SKM-1 (cell line): ENCODE measurements around the gene GNAT3.

Experiments
- DNase-seq: peaks from one replicate; lab custom pipeline; 2025; ENCODE audit not compliant: unreplicated experiment; lab: John Stamatoyannopoulos, UW

GNAT3 gene

DNA sequence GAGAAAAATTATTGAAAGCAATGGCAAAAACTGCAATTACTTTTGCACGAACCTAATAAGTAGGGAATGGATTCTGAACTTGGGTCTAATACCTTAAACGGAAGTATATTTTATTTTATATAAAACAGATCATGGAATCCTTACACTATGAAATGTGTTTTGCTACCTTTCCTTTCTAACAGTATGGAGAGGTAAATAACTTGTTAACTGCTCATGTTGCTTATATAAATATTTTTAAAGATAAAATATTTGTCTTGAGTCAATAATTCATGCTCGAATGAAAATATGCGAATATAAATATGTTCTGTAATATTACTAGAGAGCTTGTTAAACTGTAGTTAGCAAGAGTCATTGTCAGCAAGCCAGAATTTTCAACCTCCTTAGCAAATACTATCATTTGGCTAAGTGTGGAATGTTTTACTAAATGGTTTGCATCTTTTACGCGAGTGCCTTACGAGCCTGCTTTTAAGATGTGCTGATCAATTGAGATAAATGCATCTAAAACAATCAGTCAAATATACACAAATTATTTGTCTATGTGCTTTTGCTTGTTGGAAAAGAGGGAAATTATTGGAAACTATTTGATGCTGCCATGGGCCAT, 5.9 kb downstream of the GNAT3 start:
- DNase-seq: no peak

DNA sequence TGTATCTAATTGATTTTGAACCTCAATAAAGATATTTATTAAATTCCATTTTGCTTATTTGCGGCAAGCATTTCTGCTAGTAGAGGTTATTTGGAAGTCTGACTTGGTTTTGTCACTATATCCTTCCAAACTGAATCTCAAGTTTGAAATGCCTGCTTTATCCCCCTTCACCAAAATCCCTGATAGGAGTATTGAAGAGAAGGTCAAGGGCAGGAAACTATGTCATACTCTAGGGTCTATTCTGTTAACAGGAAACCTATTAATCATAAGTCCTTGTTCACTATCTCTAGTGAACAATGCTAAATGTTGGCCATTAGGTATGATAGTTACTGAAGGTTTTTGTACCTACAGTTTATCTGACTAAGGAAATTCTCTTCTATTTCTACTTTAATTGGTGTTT, 11.5 kb downstream of the GNAT3 start:
- DNase-seq: no peak

GRCh38 chr7:80499350-80499953, 12.4 kb downstream of the GNAT3 start:
- DNase-seq: no peak

DNA sequence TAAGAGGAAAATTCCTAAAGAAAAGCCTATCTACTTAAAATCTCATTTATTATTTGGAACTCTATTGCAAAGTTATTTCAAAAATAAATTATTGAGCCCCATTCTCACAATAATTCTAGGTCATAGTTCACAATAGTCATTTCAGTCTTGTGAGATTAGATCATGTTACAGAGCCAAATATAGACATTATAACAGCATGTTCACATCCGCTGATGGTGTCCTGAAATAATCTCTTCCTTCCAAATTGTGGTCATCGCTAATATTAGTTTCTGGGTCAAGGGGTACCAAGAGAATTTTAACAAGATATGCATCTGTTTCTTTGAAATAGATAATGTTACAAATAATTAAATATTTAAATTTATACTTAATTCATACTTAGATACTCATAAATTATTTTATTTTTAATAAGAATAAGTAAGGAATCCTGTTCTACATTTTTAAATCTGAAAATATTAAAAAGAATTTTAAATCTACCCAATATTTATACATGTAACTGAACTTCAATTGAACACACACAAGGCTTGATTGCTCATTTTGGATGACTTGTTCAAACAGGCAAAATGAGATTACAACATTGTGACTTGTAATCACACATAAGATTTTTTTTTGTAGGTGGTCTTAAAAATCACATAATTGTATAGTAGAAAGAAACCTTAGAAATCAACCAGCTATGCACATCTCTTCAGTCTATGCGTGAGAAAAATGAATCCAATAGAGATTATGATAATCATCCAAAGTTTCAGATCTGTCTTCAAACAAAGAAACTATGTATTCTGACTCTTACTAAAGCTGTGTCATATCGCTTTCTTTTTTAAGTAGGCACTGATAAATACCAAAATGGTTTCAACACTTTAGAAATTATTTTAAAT, 13.1 kb downstream of the GNAT3 start:
- no peak for DNase-seq

GRCh38 chr7:80496586-80496985, 15.3 kb downstream of the GNAT3 start:
- DNase-seq: no peak

- DNase-seq: no peak
Measured at GRCh38 chr7:80493121-80493849, 18.6 kb downstream of the GNAT3 start.

- DNase-seq: no peak
Measured at GRCh38 chr7:80491462-80491861, 20.4 kb downstream of the GNAT3 start.

DNA sequence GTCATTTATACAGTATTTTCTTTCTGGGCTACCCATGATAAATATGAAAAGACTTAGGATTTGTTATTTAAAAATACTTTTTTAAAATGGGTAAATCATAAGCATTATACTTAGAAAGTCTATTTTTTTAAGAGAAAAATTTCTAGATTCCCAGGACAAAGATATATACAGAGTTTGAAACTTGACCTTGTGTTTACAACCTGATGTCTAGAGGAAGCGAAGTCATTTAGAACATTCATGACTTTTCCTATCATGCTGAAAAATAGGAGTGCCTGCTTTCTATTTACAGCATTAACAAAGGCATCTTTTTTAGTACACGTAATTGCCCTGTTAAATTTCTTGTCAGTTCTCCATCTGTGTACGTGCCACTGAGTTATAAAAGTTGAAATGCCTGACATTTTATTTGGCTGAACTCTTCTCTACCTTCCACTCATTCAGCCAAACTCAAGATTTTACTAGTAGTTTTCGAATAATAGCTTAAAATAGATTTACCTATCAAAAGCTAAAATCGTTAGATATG, 23.0 kb downstream of the GNAT3 start:
- no peak for DNase-seq

DNA sequence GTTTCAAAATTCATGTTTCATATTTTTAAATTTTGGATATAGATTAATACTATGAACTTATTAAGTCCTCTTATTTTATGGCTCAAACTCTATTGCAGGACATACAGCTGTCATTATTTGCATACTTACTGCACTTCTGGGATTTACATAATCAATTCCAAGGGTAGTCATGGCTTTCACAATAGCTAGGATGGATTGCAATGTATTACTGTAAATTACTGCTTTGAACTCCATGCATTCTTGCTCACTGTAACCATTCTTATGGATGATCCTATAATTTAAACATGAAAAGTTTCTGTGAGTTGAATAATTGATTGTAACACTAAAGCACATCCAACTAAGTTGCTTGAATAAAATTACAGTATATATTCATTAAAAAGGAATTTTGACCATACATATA, 23.5 kb downstream of the GNAT3 start:
- DNase-seq: no peak

DNA sequence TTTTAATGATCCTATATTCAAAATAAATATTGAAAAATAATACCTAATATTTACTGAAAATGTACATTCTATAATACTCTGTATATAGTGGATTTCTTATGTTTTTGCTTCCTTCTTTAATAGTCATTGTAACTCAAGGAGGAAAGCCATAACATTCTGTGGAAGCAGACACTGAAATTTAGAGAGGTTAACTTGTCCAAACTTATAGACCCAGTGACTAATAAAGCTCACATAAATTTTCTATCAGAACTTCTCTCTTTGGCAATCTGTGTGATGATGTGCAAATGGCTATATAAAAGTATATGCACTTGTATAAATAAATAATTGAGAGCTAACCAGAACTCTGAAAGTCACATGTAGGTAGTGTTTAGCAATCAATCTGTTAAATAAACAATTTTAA, 26.1 kb downstream of the GNAT3 start:
- DNase-seq: no peak

DNA sequence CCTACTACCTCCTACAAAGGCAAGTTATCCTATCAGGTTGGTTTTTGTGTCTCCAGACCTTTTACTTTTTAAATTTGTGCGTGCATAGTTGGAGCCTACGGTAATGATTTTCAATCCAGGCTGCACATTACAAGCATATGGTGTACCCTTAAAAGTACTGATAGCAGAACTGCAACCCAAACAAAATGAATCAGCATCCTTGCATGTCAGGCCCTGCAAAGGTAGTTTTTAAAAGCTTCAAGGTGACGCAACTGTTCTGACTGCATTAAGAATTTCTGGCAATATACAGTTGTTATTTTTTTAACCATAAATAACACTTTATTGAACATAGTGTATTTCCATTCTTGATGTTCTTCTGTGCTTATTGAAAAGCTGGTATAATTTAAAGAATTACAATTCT, 28.9 kb downstream of the GNAT3 start:
- DNase-seq: no peak

- DNase-seq: no peak
Measured at GRCh38 chr7:80481196-80481884, 30.5 kb downstream of the GNAT3 start.

DNA sequence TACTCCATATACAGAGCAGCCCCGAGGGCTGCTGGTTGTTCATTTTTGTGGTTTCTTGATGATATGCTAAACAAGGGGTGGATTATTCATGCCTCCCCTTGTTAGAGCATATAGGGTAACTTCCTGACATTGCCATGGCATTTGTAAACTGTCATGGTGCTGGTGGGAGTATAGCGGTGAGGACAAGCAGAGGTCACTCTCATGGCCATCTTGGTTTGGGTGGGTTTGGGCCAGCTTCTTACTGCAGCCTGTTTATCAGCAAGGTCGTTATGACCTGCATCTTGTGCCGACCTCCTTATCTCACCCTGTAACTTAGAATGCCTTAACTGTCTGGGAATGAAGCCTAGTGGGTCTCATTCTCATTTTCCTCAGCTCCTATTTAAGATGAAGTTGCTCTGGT, 31.3 kb downstream of the GNAT3 start:
- DNase-seq: no peak

- DNase-seq: no peak
Measured at GRCh38 chr7:80478683-80479082, 33.2 kb downstream of the GNAT3 start.

- DNase-seq: no peak
Measured at GRCh38 chr7:80476035-80476434, 35.8 kb downstream of the GNAT3 start.

- no peak for DNase-seq
Measured at GRCh38 chr7:80475383-80475782, 36.5 kb downstream of the GNAT3 start.

- no peak for DNase-seq
Measured at GRCh38 chr7:80473751-80474150, 38.1 kb downstream of the GNAT3 start.

DNA sequence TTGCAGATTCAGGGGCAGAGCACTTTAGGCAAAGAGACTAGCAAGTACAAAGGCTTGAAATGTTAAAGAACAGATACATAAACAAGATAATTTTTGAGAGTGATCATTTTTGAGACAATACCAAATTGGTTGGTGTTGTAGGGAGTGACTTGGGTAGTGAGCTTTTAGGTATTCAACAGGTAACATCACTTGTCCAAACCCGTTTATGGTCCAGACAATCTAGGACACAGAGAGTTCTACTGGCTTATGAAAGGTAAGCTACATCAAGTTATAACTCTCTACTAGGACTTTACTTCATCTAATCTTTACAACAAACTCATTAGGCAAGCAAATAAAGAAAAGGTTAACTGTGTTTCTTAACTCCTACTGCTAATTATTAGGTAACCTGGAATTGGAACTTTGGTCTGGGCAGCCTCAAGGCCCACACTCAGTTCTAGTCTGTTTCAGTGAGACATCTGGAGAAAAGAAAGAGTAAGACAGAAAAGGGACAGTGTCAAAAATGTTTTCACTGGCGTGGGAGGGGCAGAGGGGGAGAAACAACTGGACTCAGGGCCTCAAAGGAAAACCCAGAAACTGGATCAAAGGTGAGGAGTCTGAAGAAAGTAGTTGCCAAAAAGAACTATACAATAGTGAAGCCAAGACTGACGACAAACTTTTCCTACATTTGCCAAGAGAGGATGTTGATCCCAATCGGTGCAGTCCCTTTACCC, 39.2 kb downstream of the GNAT3 start:
- no peak for DNase-seq

GRCh38 chr7:80468931-80469714, 42.7 kb downstream of the GNAT3 start:
- no peak for DNase-seq
